GM23248 (cell line): Measurements from ENCODE around the gene AKT1S1. TPM values are rescaled to one million over a fixed set of nuclear protein-coding genes. Genes with fewer than 3 reads are reported as not detected.
A peak's percentile ranks its signal among the peaks of the same experiment; 100 is the strongest.
"Not testable (repeated sequence)": the region's sequence is repeated elsewhere in the genome, so short reads cannot be mapped to it uniquely, and the experiment has no call there.

Source experiments
- DNase-seq: peaks from one replicate; pipeline ENCODE4 v3.0.0-alpha.2; 2015
- H2AFZ ChIP-seq: fragments of 200-600 bp; sonication (generic); 2 replicates; pipeline ENCODE4 v1.6.1; 2016; ENCODE audit warnings: antibody characterized with exemption
- H3F3A ChIP-seq: fragments of 200-600 bp; sonication (generic); 2 replicates; pipeline ENCODE4 v1.6.1; 2016; ENCODE audit warnings: mild to moderate bottlenecking, antibody characterized with exemption, mixed run types; ENCODE audit not compliant: insufficient read depth
- H3K27ac ChIP-seq: fragments of 200-600 bp; sonication (generic); 2 replicates; pipeline ENCODE4 v1.5.1; 2016; ENCODE audit warnings: mild to moderate bottlenecking
- H3K27me3 ChIP-seq: fragments of 200-600 bp; sonication (generic); replicated peaks from 2 replicates; pipeline ENCODE4 v1.6.1; 2016; ENCODE audit warnings: mild to moderate bottlenecking; ENCODE audit not compliant: insufficient read depth
- H3K36me3 ChIP-seq: fragments of 200-600 bp; sonication (generic); 2 replicates; pipeline ENCODE4 v1.6.1; 2016; ENCODE audit warnings: low read depth, mild to moderate bottlenecking
- H3K4me1 ChIP-seq: fragments of 200-600 bp; sonication (generic); 2 replicates; pipeline ENCODE4 v1.6.1; 2016; ENCODE audit warnings: mild to moderate bottlenecking; ENCODE audit not compliant: insufficient read depth
- H3K4me2 ChIP-seq: fragments of 200-600 bp; sonication (generic); one replicate; pipeline ENCODE4 v1.6.1; 2016; ENCODE audit warnings: mild to moderate bottlenecking; ENCODE audit not compliant: unreplicated experiment
- H3K4me3 ChIP-seq: fragments of 200-600 bp; sonication (generic); 2 replicates; pipeline ENCODE4 v1.5.1; 2016; ENCODE audit warnings: mild to moderate bottlenecking
- H3K79me2 ChIP-seq: fragments of 200-600 bp; sonication (generic); 2 replicates; pipeline ENCODE4 v1.6.1; 2016; ENCODE audit warnings: mild to moderate bottlenecking; ENCODE audit not compliant: insufficient read depth
- H3K9ac ChIP-seq: fragments of 200-600 bp; sonication (generic); 2 replicates; pipeline ENCODE4 v1.6.1; 2016; ENCODE audit warnings: mild to moderate bottlenecking
- H3K9me2 ChIP-seq: fragments of 200-600 bp; sonication (generic); 2 replicates; pipeline ENCODE4 v1.6.1; 2016; ENCODE audit warnings: mixed run types, mild to moderate bottlenecking, moderate library complexity; ENCODE audit not compliant: insufficient read depth
- H3K9me3 ChIP-seq: fragments of 200-600 bp; sonication (generic); one replicate; pipeline ENCODE4 v1.6.1; 2017; ENCODE audit warnings: low read depth
- H4K20me1 ChIP-seq: fragments of 200-600 bp; sonication (generic); 2 replicates; pipeline ENCODE4 v1.6.0; 2016; ENCODE audit not compliant: insufficient read depth
- EZH2 ChIP-seq: fragments of 200-600 bp; sonication (generic); IDR thresholded peaks from 2 replicates; pipeline ENCODE4 v1.6.1; 2018; ENCODE audit warnings: antibody characterized with exemption, mild to moderate bottlenecking; ENCODE audit not compliant: insufficient read depth, poor library complexity, severe bottlenecking
- EZH2phosphoT487 ChIP-seq: fragments of 200-600 bp; sonication (generic); IDR thresholded peaks from 2 replicates; pipeline ENCODE4 v1.6.1; 2018; ENCODE audit warnings: antibody characterized with exemption, moderate library complexity, mild to moderate bottlenecking, low read depth; ENCODE audit not compliant: insufficient read depth
- WGBS, 2 experiments: methylation state at CpG; one replicate each; pipeline ENCODE4 v1.1.6; 2015 to 2017; ENCODE audit warnings: low lambda C conversion rate in 2 of 2, low coverage in 1 of 2; ENCODE audit errors: missing lambda C conversion rate in 2 of 2; 5-methylcytosine and 5-hydroxymethylcytosine counted together
- in situ Hi-C: fragments of 300-500 bp; cut with MboI; formaldehyde crosslinking; loops from 2 replicates; pipeline ENCODE4 v1.15.0; 2020
- polyA plus RNA-seq: library from polyadenylated mRNA; unstranded; fragments of >200 nt; fragmentation: Nextera tagmentation; extraction: Ambion mirVana; gene quantifications from 2 replicates; pipeline ENCODE4 v1.2.1, GENCODE V29; 2016
- total RNA-seq: library from RNA; depleted of rRNA; stranded (reverse); fragments of >200 nt; shearing (Covaris generic); gene quantifications from 2 replicates; pipeline ENCODE4 v1.2.3, GENCODE V29; 2014; rRNA removed

The AKT1S1 gene
- total RNA-seq (11.6 and 17.3 TPM in 2 replicates), polyA plus RNA-seq (60.4 and 65.2 TPM in 2 replicates)

- peak within 1 kb of the TSS; percentile 93 for H3K4me2 ChIP-seq
- TF ChIP-seq EZH2phosphoT487 (no peak), EZH2 (no peak)
- H2AFZ ChIP-seq, result peak within 1 kb of the TSS; percentile 85
- 0 to 1% methylated on average over 57 to 60 of the region's 61 CpGs for WGBS, 2 experiments
- in situ Hi-C loops, result no loop called here
- H3K4me1 ChIP-seq, result peaks cover 10% of the 10 kb centered on the region
- peak within 1 kb of the TSS; percentile 98 for H3K9ac ChIP-seq
- peaks cover 44% of the 10 kb centered on the region for H3K79me2 ChIP-seq
- no peaks in the 10 kb centered on the region for H3K9me3 ChIP-seq
- no peaks in the 10 kb centered on the region for H3K27me3 ChIP-seq
- peak; percentile 100 for DNase-seq
- no peaks in the 10 kb centered on the region for H4K20me1 ChIP-seq
- H3K4me3 ChIP-seq, result peak within 1 kb of the TSS; percentile 96
- no peaks in the 10 kb centered on the region for H3F3A ChIP-seq
- 0 out of 2 replicates have a peak, but pooled peaks cover 4% of the 10 kb centered on the region for H3K36me3 ChIP-seq
- no peaks in the 10 kb centered on the region for H3K9me2 ChIP-seq
- peak within 1 kb of the TSS; percentile 95 for H3K27ac ChIP-seq
Measured at GRCh38 chr19:49877020-49877878, at the start of gene AKT1S1, which contains the start of gene TBC1D17. TSS of gene AKT1S1 (minus strand) at chr19:49877355. CDS start at chr19:49873295, 4,060 bp downstream. TSS of gene TBC1D17 (plus strand) at chr19:49877702. CDS start at chr19:49877724, 22 bp downstream.

- DNase-seq, result no peak
- no peaks in the 10 kb centered on the region for H3K27me3 ChIP-seq
- peaks cover 76% of the 10 kb centered on the region for H3K79me2 ChIP-seq
- no peaks in the 10 kb centered on the region for H4K20me1 ChIP-seq
- no peak overlapping the region for H3K4me2 ChIP-seq
- TF ChIP-seq EZH2, result no peak
- TF ChIP-seq EZH2phosphoT487, result no peak
- in situ Hi-C loops, result loop anchor here (25.0 kb wide), 1 partner anchor 211 kb away; no protein-coding TSS in a partner anchor
- H3K27ac ChIP-seq, result no peak overlapping the region
- H2AFZ ChIP-seq, result no peak overlapping the region
- H3F3A ChIP-seq, result peaks cover 16% of the 10 kb centered on the region
- no peak overlapping the region for H3K4me3 ChIP-seq
- H3K9me3 ChIP-seq, result no peaks in the 10 kb centered on the region
- H3K9ac ChIP-seq, result no peak overlapping the region
- peaks cover 7% of the 10 kb centered on the region; the same call in 1 of the 2 replicates for H3K36me3 ChIP-seq
- WGBS, 2 experiments, result 87% methylated on average over 10 of the region's 10 CpGs
- peaks cover 19% of the 10 kb centered on the region for H3K4me1 ChIP-seq
- H3K9me2 ChIP-seq, result no peaks in the 10 kb centered on the region
Measured at GRCh38 chr19:49926515-49926914, 49.4 kb upstream of the AKT1S1 start.

DNA sequence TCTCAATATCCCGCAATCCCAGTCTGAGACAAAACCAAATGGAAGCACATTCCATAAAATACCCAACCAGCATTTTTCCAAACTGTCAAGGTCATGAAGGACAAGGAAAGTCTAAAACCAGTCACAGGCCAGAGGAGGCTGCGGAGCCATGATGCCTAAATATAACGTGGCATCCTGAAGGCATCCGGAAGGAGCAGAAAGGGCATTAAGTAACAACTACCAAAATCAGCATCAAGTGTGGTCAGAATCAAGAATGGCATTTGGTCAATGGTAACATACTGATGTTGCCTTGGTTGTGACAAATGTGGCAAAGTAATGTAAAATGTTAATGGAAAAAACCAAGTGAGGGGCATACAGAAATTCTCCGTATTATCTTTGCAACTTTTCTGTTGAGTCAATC, 48.3 kb upstream of the AKT1S1 start:
- H4K20me1 ChIP-seq, result no peaks in the 10 kb centered on the region

DNA sequence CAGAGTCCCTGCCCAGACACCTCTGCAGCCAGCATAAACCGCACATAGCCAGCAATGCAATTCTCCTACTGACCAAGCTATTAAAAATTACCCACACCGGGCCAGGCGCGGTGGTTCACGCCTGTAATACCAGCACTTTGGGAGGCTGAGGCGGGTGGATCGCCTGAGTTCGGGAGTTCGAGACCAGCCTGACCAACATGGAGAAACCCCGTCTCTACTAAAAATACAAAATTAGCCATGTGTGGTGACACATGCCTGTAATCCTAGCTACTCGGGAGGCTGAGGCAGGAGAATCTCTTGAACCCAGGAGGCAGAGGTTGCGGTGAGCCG, 47.7 kb upstream of the AKT1S1 start:
- DNase-seq, H3K9me3 ChIP-seq, H3K4me2 ChIP-seq, H3K27ac ChIP-seq, H3K4me3 ChIP-seq, H3K27me3 ChIP-seq, H3K9ac ChIP-seq, H2AFZ ChIP-seq, H4K20me1 ChIP-seq, H3K36me3 ChIP-seq, H3K9me2 ChIP-seq: not testable (repeated sequence)
- peaks cover 93% of the 10 kb centered on the region for H3K79me2 ChIP-seq
- H3K4me1 ChIP-seq, result peaks cover 19% of the 10 kb centered on the region
- WGBS, 2 experiments, result 92 to 94% methylated on average over 13 of the region's 13 CpGs
- in situ Hi-C loops, result loop anchor here (25.0 kb wide), 1 partner anchor 212 kb away; no protein-coding TSS in a partner anchor
- H3F3A ChIP-seq, result peaks cover 16% of the 10 kb centered on the region

More for the DNA sequence above, 48.3 kb upstream of the AKT1S1 start:
- Histone ChIP-seq H3K9me3 (no peaks in the 10 kb centered on the region), H3K27ac (no peak overlapping the region), H3K9ac (no peak overlapping the region), H3K4me3 (no peak overlapping the region), H3K36me3 (peaks cover 7% of the 10 kb centered on the region; the same call in 1 of the 2 replicates), H3K4me2 (no peak overlapping the region), H3K9me2 (no peaks in the 10 kb centered on the region), H3K4me1 (peaks cover 19% of the 10 kb centered on the region), H3K79me2 (peaks cover 87% of the 10 kb centered on the region), H2AFZ (no peak overlapping the region), H3K27me3 (no peaks in the 10 kb centered on the region), H3F3A (peaks cover 16% of the 10 kb centered on the region)
- TF ChIP-seq EZH2, result no peak
- in situ Hi-C loops, result loop anchor here (25.0 kb wide), 1 partner anchor 212 kb away; no protein-coding TSS in a partner anchor
- WGBS, 2 experiments, result 96 to 98% methylated on average over 5 of the region's 5 CpGs
- no peak for DNase-seq
